G401.6 (cell line): ENCODE measurements around the gene COX7B2.

Source experiments
- FAIRE-seq: peaks from 2 replicates; lab custom pipeline; 2012; peaks lifted over from hg19 to GRCh38; lab: Jason Lieb, UNC

COX7B2 gene

GRCh38 chr4:46715468-46715867, 193.6 kb downstream of the COX7B2 start:
- FAIRE-seq, result no peak

GRCh38 chr4:46698891-46699290, 210.2 kb downstream of the COX7B2 start:
- FAIRE-seq, result no peak
